Neural cell (in vitro differentiated cells): ENCODE data around the gene INSYN2B.

ENCODE experiments used
- CTCF ChIP-seq: fragments of 450-650 bp; IDR thresholded peaks from 2 replicates; pipeline ENCODE4 v1.5.1; 2014; ENCODE audit warnings: antibody characterized with exemption, mild to moderate bottlenecking, moderate library complexity; ENCODE audit not compliant: poor library complexity, severe bottlenecking
- EZH2 ChIP-seq: fragments of 200-600, 300-800 bp; shearing (Covaris generic), sonication (generic); IDR thresholded peaks from 2 replicates; pipeline ENCODE4 v1.6.1; 2014; ENCODE audit warnings: antibody characterized with exemption, low read length, borderline replicate concordance, mild to moderate bottlenecking; ENCODE audit not compliant: insufficient read depth, poor library complexity, severe bottlenecking

- TF ChIP-seq CTCF (no peak), EZH2 (no peak)
These were observed 73.3 kb downstream of the INSYN2B start for GRCh38 chr5:169906745-169907649.
